ENCODE data around the gene EFCAB6. TPM values are rescaled to one million over a fixed set of nuclear protein-coding genes. Genes with fewer than 3 reads are reported as not detected.

Gene EFCAB6
- polyA plus RNA-seq, 1 donor from 2014 or later: not detected

Other genes with a start within 250 kb of the EFCAB6 start
- gene SULT4A1, start 50.2 kb upstream of the EFCAB6 start, polyA plus RNA-seq: not detected
- not detected for gene PNPLA5, start 79.7 kb upstream of the EFCAB6 start, polyA plus RNA-seq
- gene PNPLA3, start 111.5 kb upstream of the EFCAB6 start, polyA plus RNA-seq: not detected
- gene SAMM50, start 143.1 kb upstream of the EFCAB6 start, polyA plus RNA-seq: 79.5 TPM
- gene PARVB, start 212.0 kb upstream of the EFCAB6 start, polyA plus RNA-seq: 22.8 TPM

Data from IgD-negative memory B cell (primary cell).